Measurements from ENCODE around the gene ATG16L1.

The ATG16L1 gene

DNA sequence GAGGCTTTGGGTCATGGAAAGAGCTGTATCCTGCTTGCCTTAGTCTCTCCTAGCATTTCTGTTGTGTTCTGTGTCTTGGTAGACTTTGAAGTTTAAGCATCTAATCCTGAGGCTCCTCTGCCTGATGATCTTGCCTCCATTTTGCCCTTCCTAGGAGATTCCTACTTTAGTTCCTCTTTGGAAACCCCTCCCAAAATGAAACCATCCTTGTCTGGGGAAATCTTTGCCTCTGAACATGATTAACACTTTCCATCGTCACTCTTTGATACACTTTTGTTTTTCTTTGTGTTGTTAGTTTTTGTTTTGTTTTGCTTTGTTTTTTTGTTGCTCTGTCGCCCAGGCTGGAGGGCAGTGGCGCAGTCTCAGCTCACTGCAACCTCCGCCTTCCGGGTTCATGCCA is 9.2 kb downstream of the ATG16L1 start:
- Histone ChIP-seq H3K4me3 (ENCODE audit: low read length in 2 of 2) (no peak overlapping the region), H3K27ac (ENCODE audit: low read length) (no peak overlapping the region), H3K27me3 (ENCODE audit: control insufficient read depth in 1 of 2, insufficient read depth in 2 of 2, low read length in 2 of 2) (no peaks in the 10 kb centered on the region), H3K9ac (ENCODE audit: low read length in 2 of 2) (no peak overlapping the region), H3K4me1 (ENCODE audit: control insufficient read depth, insufficient read depth, low read length) (no peaks in the 10 kb centered on the region), H3K9me3 (ENCODE audit: control insufficient read depth in 2 of 2, low read length in 2 of 2) (no peaks in the 10 kb centered on the region), H3K36me3 (ENCODE audit: control insufficient read depth in 2 of 2, insufficient read depth in 2 of 2, low read length in 2 of 2) (peaks cover 53 to 56% of the 10 kb centered on the region in 2 donors)

DNA sequence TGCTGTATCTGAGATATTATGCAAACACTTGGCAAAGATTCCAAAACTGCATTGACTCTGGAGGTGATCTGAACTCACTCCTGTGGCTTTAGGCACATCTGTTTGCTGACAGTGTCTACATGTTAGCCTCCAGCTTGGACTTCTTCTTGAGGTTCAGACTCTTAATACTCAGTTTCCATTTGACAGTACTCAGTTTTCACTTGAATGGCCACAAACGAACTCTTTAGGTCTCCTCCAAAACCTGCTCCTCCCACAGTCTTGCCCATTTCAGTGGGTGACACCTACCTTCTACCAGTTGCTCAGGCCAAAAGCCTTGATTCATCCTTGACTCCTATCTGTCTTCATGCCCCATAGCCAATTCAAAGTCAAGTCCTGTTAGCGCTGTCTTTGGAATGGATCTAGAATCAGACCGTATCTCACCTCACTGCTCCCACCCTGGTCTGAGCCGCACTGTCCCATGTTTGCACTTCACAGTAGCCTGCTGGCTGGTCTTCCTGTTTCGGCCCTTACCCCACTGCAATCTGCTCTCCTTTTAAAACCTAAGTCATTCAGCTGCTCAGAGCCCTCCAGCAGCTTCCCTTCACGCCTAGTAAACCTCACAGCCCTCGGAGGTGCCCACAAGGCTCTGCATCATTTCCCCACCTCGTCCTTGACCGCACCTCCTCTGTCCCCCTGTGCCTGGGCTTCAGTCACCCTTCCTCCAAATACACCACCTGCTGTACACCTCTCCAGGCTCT is 10.5 kb downstream of the ATG16L1 start:
- Histone ChIP-seq H3K27me3 (ENCODE audit: control insufficient read depth in 1 of 2, insufficient read depth in 2 of 2, low read length in 2 of 2) (no peaks in the 10 kb centered on the region), H3K4me1 (ENCODE audit: control insufficient read depth, insufficient read depth, low read length) (no peaks in the 10 kb centered on the region), H3K9me3 (ENCODE audit: control insufficient read depth in 2 of 2, low read length in 2 of 2) (no peaks in the 10 kb centered on the region), H3K9ac (ENCODE audit: low read length in 2 of 2) (no peak overlapping the region), H3K36me3 (ENCODE audit: control insufficient read depth in 2 of 2, insufficient read depth in 2 of 2, low read length in 2 of 2) (peaks cover 60 to 64% of the 10 kb centered on the region in 2 donors), H3K27ac (ENCODE audit: low read length) (no peak overlapping the region), H3K4me3 (ENCODE audit: low read length in 2 of 2) (no peak overlapping the region)

DNA sequence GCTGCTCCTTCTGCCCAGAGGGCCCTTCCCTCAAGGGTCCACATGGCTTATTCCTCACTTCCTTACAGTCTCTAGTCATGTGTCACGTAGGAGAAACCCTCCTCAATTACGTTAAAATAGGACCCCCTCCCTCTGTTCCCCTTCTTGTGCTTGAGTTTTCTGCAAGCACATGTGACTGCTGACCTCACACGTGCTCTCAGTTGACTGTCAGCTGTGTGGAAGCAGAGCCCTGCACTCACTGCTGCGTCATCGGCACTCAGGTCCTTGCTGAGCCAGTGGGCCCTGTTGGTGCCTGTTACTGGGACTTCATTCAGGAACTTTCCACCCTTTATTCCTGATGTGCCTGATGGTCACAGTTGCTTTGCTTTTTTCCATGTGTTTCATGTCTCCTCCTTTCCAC is 11.1 kb downstream of the ATG16L1 start:
- Histone ChIP-seq H3K36me3 (ENCODE audit: control insufficient read depth in 2 of 2, insufficient read depth in 2 of 2, low read length in 2 of 2) (peaks cover 59 to 62% of the 10 kb centered on the region in 2 donors), H3K27ac (ENCODE audit: low read length) (no peak overlapping the region), H3K27me3 (ENCODE audit: control insufficient read depth in 1 of 2, insufficient read depth in 2 of 2, low read length in 2 of 2) (no peaks in the 10 kb centered on the region), H3K4me3 (ENCODE audit: low read length in 2 of 2) (no peak overlapping the region), H3K4me1 (ENCODE audit: control insufficient read depth, insufficient read depth, low read length) (no peaks in the 10 kb centered on the region), H3K9me3 (ENCODE audit: control insufficient read depth in 2 of 2, low read length in 2 of 2) (no peaks in the 10 kb centered on the region), H3K9ac (ENCODE audit: low read length in 2 of 2) (no peak overlapping the region)

DNA sequence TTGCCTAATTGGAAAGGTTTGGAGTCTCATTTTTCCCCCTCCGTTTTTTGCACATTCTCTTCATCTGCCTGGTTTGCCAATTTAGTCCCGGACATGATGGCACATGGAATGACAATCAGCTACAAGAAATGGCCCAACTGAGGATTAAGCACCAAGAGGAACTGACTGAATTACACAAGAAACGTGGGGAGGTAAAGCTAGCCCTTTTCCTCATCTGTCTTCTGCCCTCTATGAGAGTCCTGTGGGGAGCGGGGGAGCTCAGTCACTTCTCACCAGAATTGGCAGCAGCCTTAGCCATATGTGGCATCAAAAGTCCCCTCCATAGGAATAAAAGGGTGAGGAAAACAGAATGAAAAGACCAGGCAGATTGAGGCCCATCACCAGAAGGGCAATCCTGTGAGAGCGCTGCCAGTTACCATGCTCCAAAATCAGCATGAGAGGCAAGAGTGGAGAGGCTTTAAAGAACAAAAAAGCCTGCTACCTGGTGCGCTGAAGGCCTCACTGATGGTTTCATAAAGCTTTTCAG is 11.6 kb downstream of the ATG16L1 start:
- Histone ChIP-seq H3K9ac (ENCODE audit: low read length in 2 of 2) (no peak overlapping the region), H3K4me3 (ENCODE audit: low read length in 2 of 2) (no peak overlapping the region), H3K4me1 (ENCODE audit: control insufficient read depth, insufficient read depth, low read length) (no peaks in the 10 kb centered on the region), H3K27me3 (ENCODE audit: control insufficient read depth in 1 of 2, insufficient read depth in 2 of 2, low read length in 2 of 2) (no peaks in the 10 kb centered on the region), H3K27ac (ENCODE audit: low read length) (no peak overlapping the region), H3K36me3 (ENCODE audit: control insufficient read depth in 2 of 2, insufficient read depth in 2 of 2, low read length in 2 of 2) (peaks cover 63 to 66% of the 10 kb centered on the region in 2 donors), H3K9me3 (ENCODE audit: control insufficient read depth in 2 of 2, low read length in 2 of 2) (no peaks in the 10 kb centered on the region)

DNA sequence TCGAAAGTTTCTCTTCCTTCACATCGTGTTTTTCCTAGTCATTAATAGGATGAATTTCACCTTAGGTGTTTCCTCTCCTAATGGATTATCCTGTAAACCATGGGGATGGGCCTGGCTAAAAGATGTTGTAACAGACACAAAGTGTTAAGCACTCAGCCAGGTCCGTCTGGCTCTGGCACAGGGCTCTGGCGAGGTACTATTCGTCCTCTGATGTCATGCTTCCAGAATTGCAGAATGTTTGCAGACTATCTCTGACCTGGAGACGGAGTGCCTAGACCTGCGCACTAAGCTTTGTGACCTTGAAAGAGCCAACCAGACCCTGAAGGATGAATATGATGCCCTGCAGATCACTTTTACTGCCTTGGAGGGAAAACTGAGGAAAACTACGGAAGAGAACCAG is 13.2 kb downstream of the ATG16L1 start:
- Histone ChIP-seq H3K4me3 (ENCODE audit: low read length in 2 of 2) (no peak overlapping the region), H3K27me3 (ENCODE audit: control insufficient read depth in 1 of 2, insufficient read depth in 2 of 2, low read length in 2 of 2) (no peaks in the 10 kb centered on the region), H3K4me1 (ENCODE audit: control insufficient read depth, insufficient read depth, low read length) (no peaks in the 10 kb centered on the region), H3K9ac (ENCODE audit: low read length in 2 of 2) (no peak overlapping the region), H3K9me3 (ENCODE audit: control insufficient read depth in 2 of 2, low read length in 2 of 2) (no peaks in the 10 kb centered on the region), H3K27ac (ENCODE audit: low read length) (no peak overlapping the region), H3K36me3 (ENCODE audit: control insufficient read depth in 2 of 2, insufficient read depth in 2 of 2, low read length in 2 of 2) (peaks cover 56 to 65% of the 10 kb centered on the region in 2 donors)

DNA sequence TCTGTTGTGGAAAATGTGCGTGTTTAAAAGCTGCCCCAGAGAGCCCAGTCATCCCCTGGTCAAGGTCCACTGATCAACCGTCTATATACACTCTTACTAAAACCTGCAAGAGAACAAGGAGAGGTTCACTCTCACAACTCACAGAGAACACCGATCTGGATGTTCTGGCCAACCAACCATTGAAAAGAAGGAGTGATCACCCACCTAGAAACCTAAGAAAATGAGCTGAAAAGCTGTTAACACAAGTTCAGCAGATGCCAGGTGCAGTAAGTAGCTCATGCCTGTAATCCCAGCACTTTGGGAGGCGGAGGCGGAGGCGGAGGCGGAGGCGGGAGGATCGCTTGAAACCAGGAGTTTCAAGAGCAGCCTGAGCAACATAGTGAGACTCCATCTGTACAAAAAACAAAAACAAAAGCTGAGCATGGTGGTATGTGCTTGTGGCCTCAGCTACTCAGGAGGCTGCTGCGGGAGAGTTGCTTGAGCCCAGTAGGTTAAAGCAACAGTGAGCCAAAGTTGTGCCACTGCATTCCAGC is 14.5 kb downstream of the ATG16L1 start:
- H3K4me1 ChIP-seq (ENCODE audit: control insufficient read depth, insufficient read depth, low read length), result no peaks in the 10 kb centered on the region
- H3K9ac ChIP-seq (ENCODE audit: low read length in 2 of 2), result no peak overlapping the region
- peaks cover 54 to 67% of the 10 kb centered on the region in 2 donors for H3K36me3 ChIP-seq (ENCODE audit: control insufficient read depth in 2 of 2, insufficient read depth in 2 of 2, low read length in 2 of 2)
- no peaks in the 10 kb centered on the region for H3K27me3 ChIP-seq (ENCODE audit: control insufficient read depth in 1 of 2, insufficient read depth in 2 of 2, low read length in 2 of 2)
- H3K4me3 ChIP-seq (ENCODE audit: low read length in 2 of 2), result no peak overlapping the region
- H3K9me3 ChIP-seq (ENCODE audit: control insufficient read depth in 2 of 2, low read length in 2 of 2), result no peaks in the 10 kb centered on the region
- H3K27ac ChIP-seq (ENCODE audit: low read length), result no peak overlapping the region

DNA sequence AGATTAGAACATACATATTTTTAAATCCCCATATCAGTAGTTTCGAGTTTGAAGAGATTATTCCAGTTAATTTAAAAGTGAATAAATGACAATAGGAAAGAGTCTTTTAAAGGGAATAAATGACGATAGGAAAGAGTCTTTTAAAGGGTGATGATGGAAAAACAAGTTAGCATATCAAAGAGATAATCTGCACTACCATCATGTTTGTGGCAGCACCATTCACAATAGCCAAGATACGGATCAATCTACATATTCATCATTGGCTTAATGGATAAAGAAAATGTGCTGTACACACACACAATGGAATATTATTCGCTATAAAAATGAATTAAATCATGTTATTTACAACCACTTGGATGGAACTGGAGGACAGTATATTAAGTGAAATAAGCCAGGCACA is 15.0 kb downstream of the ATG16L1 start:
- Histone ChIP-seq H3K27me3 (ENCODE audit: control insufficient read depth in 1 of 2, insufficient read depth in 2 of 2, low read length in 2 of 2) (no peaks in the 10 kb centered on the region), H3K27ac (ENCODE audit: low read length) (no peak overlapping the region), H3K4me1 (ENCODE audit: control insufficient read depth, insufficient read depth, low read length) (no peaks in the 10 kb centered on the region), H3K9ac (ENCODE audit: low read length in 2 of 2) (no peak overlapping the region), H3K4me3 (ENCODE audit: low read length in 2 of 2) (no peak overlapping the region), H3K36me3 (ENCODE audit: control insufficient read depth in 2 of 2, insufficient read depth in 2 of 2, low read length in 2 of 2) (peaks cover 54 to 67% of the 10 kb centered on the region in 2 donors), H3K9me3 (ENCODE audit: control insufficient read depth in 2 of 2, low read length in 2 of 2) (no peaks in the 10 kb centered on the region)

DNA sequence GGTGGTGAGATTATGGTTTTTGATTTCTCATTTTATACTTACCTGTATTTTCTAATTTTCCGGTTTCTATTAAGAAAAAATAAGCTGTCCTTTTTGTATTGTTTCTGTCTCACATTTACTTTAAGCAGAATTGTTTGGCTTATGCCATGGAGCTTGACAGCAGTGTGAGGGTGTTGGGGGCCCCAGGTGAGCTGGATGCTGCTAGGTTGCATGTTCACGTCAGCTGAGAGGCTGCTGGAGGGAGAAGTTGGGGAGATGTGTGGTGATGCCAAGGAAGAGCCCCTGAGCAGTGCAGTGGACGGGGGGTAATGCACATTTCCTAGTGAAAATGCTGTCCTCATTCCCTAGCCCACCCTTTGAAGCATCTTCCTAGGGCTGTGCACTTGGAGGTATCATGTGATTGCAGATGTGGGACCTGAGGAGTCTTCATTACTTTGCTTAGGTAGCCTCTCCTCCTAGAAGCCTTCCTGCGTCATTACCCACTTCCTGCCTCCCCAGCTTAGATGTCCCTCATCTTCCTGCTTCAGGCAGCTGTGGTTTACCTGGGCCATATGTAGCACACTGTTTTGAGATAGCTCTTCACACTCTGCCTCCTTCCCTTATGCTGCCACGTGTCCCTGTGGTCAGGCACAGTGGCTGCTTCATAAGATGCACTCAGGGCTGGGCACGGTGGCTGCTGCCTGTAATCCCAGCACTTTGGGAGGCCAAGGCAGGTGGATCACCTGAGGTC is 16.2 kb downstream of the ATG16L1 start:
- Histone ChIP-seq H3K27ac (ENCODE audit: low read length) (no peak overlapping the region), H3K9me3 (ENCODE audit: control insufficient read depth in 2 of 2, low read length in 2 of 2) (no peaks in the 10 kb centered on the region), H3K9ac (ENCODE audit: low read length in 2 of 2) (no peak overlapping the region), H3K4me3 (ENCODE audit: low read length in 2 of 2) (no peak overlapping the region), H3K27me3 (ENCODE audit: control insufficient read depth in 1 of 2, insufficient read depth in 2 of 2, low read length in 2 of 2) (no peaks in the 10 kb centered on the region), H3K4me1 (ENCODE audit: control insufficient read depth, insufficient read depth, low read length) (no peaks in the 10 kb centered on the region), H3K36me3 (ENCODE audit: control insufficient read depth in 2 of 2, insufficient read depth in 2 of 2, low read length in 2 of 2) (peaks cover 51 to 68% of the 10 kb centered on the region in 2 donors)

DNA sequence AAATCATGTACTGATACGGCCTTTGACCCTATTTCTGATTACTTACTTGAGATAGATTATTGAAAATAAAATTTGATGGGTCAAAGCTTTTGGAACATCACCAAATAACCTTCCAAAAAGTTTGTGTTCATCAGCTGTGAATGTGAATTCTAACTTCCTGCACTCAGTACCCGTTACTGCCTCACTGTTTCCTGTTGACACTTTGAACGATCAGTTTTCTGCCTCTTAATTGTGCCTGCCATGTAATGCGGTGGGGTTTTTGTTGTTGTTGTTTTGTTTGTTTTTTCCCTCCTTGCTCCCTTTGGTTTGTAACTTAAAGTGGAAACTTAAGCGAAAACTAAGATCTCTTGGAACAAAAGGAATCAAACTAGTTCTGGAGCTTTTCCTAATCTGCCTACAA is 18.9 kb downstream of the ATG16L1 start:
- H3K27me3 ChIP-seq (ENCODE audit: control insufficient read depth in 1 of 2, insufficient read depth in 2 of 2, low read length in 2 of 2), result no peaks in the 10 kb centered on the region
- H3K9me3 ChIP-seq (ENCODE audit: control insufficient read depth in 2 of 2, low read length in 2 of 2), result no peaks in the 10 kb centered on the region
- H3K4me1 ChIP-seq (ENCODE audit: control insufficient read depth, insufficient read depth, low read length), result no peaks in the 10 kb centered on the region
- peaks cover 52 to 71% of the 10 kb centered on the region in 2 donors for H3K36me3 ChIP-seq (ENCODE audit: control insufficient read depth in 2 of 2, insufficient read depth in 2 of 2, low read length in 2 of 2)
- H3K27ac ChIP-seq (ENCODE audit: low read length), result no peak overlapping the region
- H3K9ac ChIP-seq (ENCODE audit: low read length in 2 of 2), result no peak overlapping the region
- H3K4me3 ChIP-seq (ENCODE audit: low read length in 2 of 2), result no peak overlapping the region

DNA sequence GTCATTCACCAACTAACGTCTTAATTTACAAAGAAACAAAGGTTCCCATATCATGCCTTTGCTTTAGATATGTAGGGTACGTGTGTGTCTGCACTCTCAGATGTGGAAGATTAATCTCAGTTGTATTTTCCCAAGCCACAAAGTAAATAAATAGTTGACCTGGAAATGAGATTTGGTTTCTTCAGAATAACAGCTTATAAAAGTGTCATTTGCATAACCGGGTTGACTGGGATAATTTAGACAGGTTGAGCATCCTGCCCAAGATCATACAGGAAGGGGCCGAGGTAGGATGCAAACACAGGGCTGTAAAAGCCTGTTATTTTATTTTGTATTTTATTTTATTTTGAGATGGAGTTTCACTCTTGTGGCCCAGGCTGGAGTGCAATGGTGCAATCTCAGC is 19.5 kb downstream of the ATG16L1 start:
- Histone ChIP-seq H3K36me3 (ENCODE audit: control insufficient read depth in 2 of 2, insufficient read depth in 2 of 2, low read length in 2 of 2) (peaks cover 53 to 75% of the 10 kb centered on the region in 2 donors), H3K4me1 (ENCODE audit: control insufficient read depth, insufficient read depth, low read length) (no peaks in the 10 kb centered on the region), H3K27me3 (ENCODE audit: control insufficient read depth in 1 of 2, insufficient read depth in 2 of 2, low read length in 2 of 2) (no peaks in the 10 kb centered on the region), H3K9ac (ENCODE audit: low read length in 2 of 2) (no peak overlapping the region), H3K9me3 (ENCODE audit: control insufficient read depth in 2 of 2, low read length in 2 of 2) (no peaks in the 10 kb centered on the region), H3K4me3 (ENCODE audit: low read length in 2 of 2) (no peak overlapping the region), H3K27ac (ENCODE audit: low read length) (no peak overlapping the region)

Measured in stomach smooth muscle (tissue), 2 donors.